Diencephalon (tissue), 1 donor: ENCODE data around the gene IFNW1. TPM values are rescaled to one million over a fixed set of nuclear protein-coding genes. Genes with fewer than 3 reads are reported as not detected.

Source experiments
- small RNA-seq: library from RNA; depleted of rRNA; stranded (forward); fragments of <200 nt; gene quantifications from one replicate; pipeline ENCODE3, GENCODE V24; 2014
- total RNA-seq: library from RNA; depleted of rRNA; stranded (reverse); fragments of >200 nt; gene quantifications from one replicate; pipeline ENCODE4 v1.2.3, GENCODE V29; 2014

The IFNW1 gene
- not detected for total RNA-seq

DNA sequence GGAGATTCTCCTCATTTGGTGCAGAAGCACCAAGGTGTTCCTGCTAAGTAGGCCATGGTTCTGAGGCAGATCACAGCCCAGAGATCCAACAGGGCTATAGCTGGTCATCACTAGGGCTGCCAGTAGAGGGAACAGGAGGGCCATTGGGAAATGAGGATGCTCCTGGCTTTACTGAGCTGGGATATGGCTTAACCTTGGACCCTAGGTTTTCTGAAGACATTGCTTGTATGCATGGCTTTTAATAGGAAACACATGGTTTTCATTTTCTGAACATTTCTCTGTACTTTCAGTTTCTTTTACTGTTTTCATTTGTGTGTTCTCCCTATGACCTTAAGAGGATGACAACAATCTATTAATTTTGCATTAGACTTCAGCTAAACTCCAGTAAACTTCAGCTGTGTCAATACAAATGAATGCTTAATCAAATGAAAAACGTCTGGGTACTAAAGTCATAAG, at the start of gene IFNW1:
TSS of gene IFNW1 (minus strand) at position 406 of the 456 bp plus-strand sequence. CDS start at position 144, 262 bp downstream.

DNA sequence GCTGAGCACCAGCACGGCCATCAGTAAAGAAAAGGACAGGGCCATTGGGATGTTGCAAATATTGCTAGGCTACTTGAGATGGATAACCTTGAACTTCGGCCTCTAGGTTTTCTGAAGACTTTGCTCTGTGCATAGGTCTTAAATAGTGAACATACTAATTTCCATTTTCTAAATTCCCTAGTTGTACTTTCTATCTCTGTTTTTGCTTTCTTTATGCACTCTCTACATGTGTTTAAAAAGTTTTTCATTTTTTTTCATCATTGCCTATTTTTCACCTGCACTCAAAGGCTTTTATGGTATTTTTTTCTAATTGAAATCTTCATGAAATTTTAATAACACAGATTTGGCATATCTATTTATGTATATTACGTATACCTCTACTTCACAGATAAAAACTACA, 45.9 kb upstream of the IFNW1 start, which contains the start of gene IFNA4:
TSS of gene IFNA4 (minus strand) at position 101 of the 400 bp plus-strand sequence. CDS start at position 45, 56 bp downstream.

DNA sequence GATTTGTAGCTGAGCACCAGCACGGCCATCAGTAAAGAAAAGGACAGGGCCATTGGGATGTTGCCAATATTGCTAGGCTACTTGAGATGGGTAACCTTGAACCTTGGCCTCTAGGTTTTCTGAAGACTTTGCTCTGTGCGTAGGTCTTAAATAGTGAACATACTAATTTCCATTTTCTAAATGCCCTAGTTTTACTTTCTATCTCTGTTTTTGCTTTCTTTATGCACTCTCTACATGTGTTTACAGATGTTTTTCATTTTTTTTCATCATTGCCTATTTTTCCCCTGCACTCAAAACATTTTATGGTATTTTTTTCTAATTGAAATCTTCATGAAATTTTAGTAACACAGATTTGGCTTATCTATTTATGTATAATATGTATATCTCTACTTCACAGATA, 24.9 kb upstream of the IFNW1 start, which contains the start of gene IFNA21:
TSS of gene IFNA21 (minus strand) at position 101 of the 400 bp plus-strand sequence. CDS start at position 53, 48 bp downstream.

Small RNAs within 50 kb of the gene (small RNA-seq; reads per million reads assigned to genes)
- not detected for gene IFNWP4
- gene RF00019: not detected

Other genes with a start within 250 kb of the IFNW1 start
- gene HACD4, start 110.2 kb downstream of the IFNW1 start, total RNA-seq: 1.6 TPM
- gene IFNB1, start 63.9 kb downstream of the IFNW1 start, total RNA-seq: not detected
- not detected for gene IFNA21, start 24.8 kb upstream of the IFNW1 start, total RNA-seq
- not detected for gene IFNA4, start 45.8 kb upstream of the IFNW1 start, total RNA-seq
- gene IFNA7, start 60.4 kb upstream of the IFNW1 start, total RNA-seq: not detected
- not detected for gene IFNA10, start 65.3 kb upstream of the IFNW1 start, total RNA-seq
- not detected for gene IFNA16, start 75.5 kb upstream of the IFNW1 start, total RNA-seq
- gene IFNA17, start 86.4 kb upstream of the IFNW1 start, total RNA-seq: not detected
- gene IFNA14, start 98.2 kb upstream of the IFNW1 start, total RNA-seq: not detected
- not detected for gene IFNA5, start 163.5 kb upstream of the IFNW1 start, total RNA-seq
- gene KLHL9, start 193.6 kb upstream of the IFNW1 start, total RNA-seq: 79.1 TPM
- not detected for gene IFNA6, start 209.1 kb upstream of the IFNW1 start, total RNA-seq
- not detected for gene IFNA13, start 226.2 kb upstream of the IFNW1 start, total RNA-seq
- not detected for gene IFNA2, start 243.6 kb upstream of the IFNW1 start, total RNA-seq